Naive B cell (primary cell): ENCODE data around the gene OSBPL8. TPM values are rescaled to one million over a fixed set of nuclear protein-coding genes. Genes with fewer than 3 reads are reported as not detected.
A peak's percentile ranks its signal among the peaks of the same experiment; 100 is the strongest.
"Not testable (repeated sequence)": the region's sequence is repeated elsewhere in the genome, so short reads cannot be mapped to it uniquely, and the experiment has no call there.

Source experiments
- ATAC-seq, 2 donors: fragments of 150-1000 bp; cut with Tn5 transposase; 2 replicates each; pipeline ENCODE4 v1.10.0; 2021; ENCODE audit warnings: low read depth in 2 of 2, mild to moderate bottlenecking in 2 of 2, moderate library complexity in 2 of 2
- DNase-seq: peaks from one replicate; pipeline ENCODE4 v3.0.0; 2022
- H3K27ac Mint-ChIP-seq, 6 donors: one replicate each; pipeline ENCODE4 v1.8.0; 2020 to 2022; ENCODE audit warnings: mild to moderate bottlenecking in 6 of 6, mixed read lengths in 6 of 6, moderate library complexity in 5 of 6, inconsistent platforms in 2 of 6
- H3K27me3 Mint-ChIP-seq, 3 donors: one replicate each; pipeline ENCODE4 v1.8.0; 2021 to 2022; ENCODE audit warnings: mixed read lengths in 3 of 3, mild to moderate bottlenecking in 1 of 3
- H3K36me3 Mint-ChIP-seq, 2 donors: one replicate each; pipeline ENCODE4 v1.8.0; 2020 to 2022; ENCODE audit warnings: mixed read lengths in 2 of 2, inconsistent platforms in 1 of 2, mild to moderate bottlenecking in 1 of 2
- H3K4me1 Mint-ChIP-seq, 3 donors: one replicate each; pipeline ENCODE4 v1.8.0; 2020 to 2022; ENCODE audit warnings: mixed read lengths in 3 of 3, inconsistent platforms in 1 of 3, mild to moderate bottlenecking in 1 of 3, moderate library complexity in 1 of 3
- H3K4me3 Mint-ChIP-seq, 8 donors: one replicate each; pipeline ENCODE4 v1.8.0; 2020 to 2022; ENCODE audit warnings: mild to moderate bottlenecking in 8 of 8, mixed read lengths in 8 of 8, moderate library complexity in 8 of 8, inconsistent platforms in 2 of 8
- H3K9me3 Mint-ChIP-seq, 7 donors: one replicate each; pipeline ENCODE4 v1.8.0; 2020 to 2022; ENCODE audit warnings: mixed read lengths in 7 of 7, mild to moderate bottlenecking in 5 of 7, inconsistent platforms in 2 of 7, moderate library complexity in 1 of 7
- polyA plus RNA-seq, 6 donors: library from polyadenylated mRNA; unstranded; fragments of 300-500 nt; fragmentation: Illumina TruSeq; gene quantifications; one replicate each; pipeline ENCODE4 v1.2.3, GENCODE V29; 2021; ENCODE audit warnings: low read depth in 6 of 6

The OSBPL8 gene
- polyA plus RNA-seq, 6 donors from 2014 or later, result 90.1 to 140 (median 118) TPM

- Mint-ChIP-seq H3K36me3 (peaks cover 0 to 26% of the 10 kb centered on the region in 2 donors), H3K9me3 (peaks cover 0 to 5% (median 1%) of the 10 kb centered on the region in 7 donors), H3K4me1 (peaks cover 26 to 55% (median 35%) of the 10 kb centered on the region in 3 donors), H3K27ac (peak overlapping the region in 1 of 6 donors; percentile 36), H3K27me3 (no peaks in the 10 kb centered on the region), H3K4me3 (no peak overlapping the region)
- ATAC-seq (no peak), DNase-seq (no peak)
Measured at GRCh38 chr12:76505050-76505449, 54.5 kb downstream of the OSBPL8 start.

DNA sequence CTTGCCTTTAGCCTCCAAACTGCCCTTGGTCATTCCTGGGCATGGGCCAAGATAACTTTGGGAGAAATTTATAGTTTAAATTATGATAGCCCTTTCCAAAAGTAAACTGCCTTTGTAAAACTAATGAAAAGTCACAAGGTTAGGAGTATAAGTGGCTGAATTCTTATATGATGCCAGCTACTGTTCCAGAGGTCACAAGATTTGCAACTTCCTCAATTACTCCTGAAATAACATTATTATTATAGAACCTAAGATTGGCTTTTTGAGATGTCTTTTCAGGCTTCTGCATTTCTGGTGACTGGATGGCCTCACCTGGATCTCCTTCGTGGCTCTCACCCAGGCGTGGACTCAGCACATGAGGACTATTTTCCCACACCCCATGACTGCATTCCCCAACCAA, 55.0 kb downstream of the OSBPL8 start:
- H3K9me3 Mint-ChIP-seq, result peaks cover 0 to 5% (median 1%) of the 10 kb centered on the region in 7 donors
- H3K4me3 Mint-ChIP-seq, result no peak overlapping the region
- H3K27me3 Mint-ChIP-seq, result no peaks in the 10 kb centered on the region
- H3K27ac Mint-ChIP-seq, result peak overlapping the region in 1 of 6 donors; percentile 36
- peaks cover 0 to 25% of the 10 kb centered on the region in 2 donors for H3K36me3 Mint-ChIP-seq
- peaks cover 29 to 58% (median 30%) of the 10 kb centered on the region in 3 donors for H3K4me1 Mint-ChIP-seq
- DNase-seq (no peak), ATAC-seq (no peak)

DNA sequence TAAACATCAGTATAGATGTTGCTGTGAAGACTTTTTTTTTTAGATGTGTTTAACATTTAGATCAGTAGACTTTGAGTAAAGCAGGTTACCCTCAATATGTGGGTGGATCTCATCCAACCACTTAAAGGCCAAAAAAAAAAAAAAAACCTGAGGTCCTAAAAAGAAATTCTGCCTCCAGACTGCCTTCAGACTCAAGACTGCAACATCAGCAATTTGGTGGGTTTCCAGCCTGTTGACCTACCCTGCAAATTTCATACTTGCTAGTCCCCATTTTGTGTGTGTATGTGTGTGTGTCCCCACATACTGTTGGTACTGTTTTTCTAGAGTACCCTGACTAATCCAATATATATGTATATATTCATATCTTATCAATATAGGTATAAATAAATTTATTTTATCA, 55.6 kb downstream of the OSBPL8 start:
- H3K27ac Mint-ChIP-seq, result no peak overlapping the region
- no peak overlapping the region for H3K4me3 Mint-ChIP-seq
- ATAC-seq (no peak), DNase-seq (no peak)
- no peaks in the 10 kb centered on the region for H3K27me3 Mint-ChIP-seq
- peaks cover 0 to 22% of the 10 kb centered on the region in 2 donors for H3K36me3 Mint-ChIP-seq
- H3K4me1 Mint-ChIP-seq, result peaks cover 26 to 58% (median 26%) of the 10 kb centered on the region in 3 donors
- peaks cover 0 to 5% (median 1%) of the 10 kb centered on the region in 7 donors for H3K9me3 Mint-ChIP-seq

DNA sequence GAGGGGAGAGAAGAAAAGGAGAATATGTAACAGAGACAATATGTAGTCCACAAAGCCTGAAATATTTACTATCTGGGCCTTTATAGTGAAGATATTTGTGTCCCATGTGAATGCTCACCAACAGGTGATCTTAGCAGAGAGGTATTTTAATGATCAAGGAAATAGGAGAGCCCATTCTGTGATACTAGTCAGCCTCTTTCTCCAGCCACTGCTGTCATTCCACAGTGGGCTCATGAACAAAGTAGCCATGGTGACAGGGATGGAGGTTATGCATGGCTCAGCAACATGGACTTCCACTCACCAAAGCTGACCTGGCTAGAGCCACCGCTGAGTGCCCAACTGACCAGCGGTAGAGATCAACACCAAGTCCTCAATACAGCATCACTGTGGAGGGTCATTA, 58.2 kb downstream of the OSBPL8 start:
- no peak overlapping the region for H3K4me3 Mint-ChIP-seq
- no peak overlapping the region for H3K27ac Mint-ChIP-seq
- H3K4me1 Mint-ChIP-seq, result peaks cover 26 to 42% (median 27%) of the 10 kb centered on the region in 3 donors
- no peaks in the 10 kb centered on the region for H3K27me3 Mint-ChIP-seq
- H3K9me3 Mint-ChIP-seq, result peaks cover 0 to 5% (median 1%) of the 10 kb centered on the region in 7 donors
- H3K36me3 Mint-ChIP-seq, result peaks cover under 1 to 22% of the 10 kb centered on the region in 2 donors
- ATAC-seq, result no peak
- no peak for DNase-seq

DNA sequence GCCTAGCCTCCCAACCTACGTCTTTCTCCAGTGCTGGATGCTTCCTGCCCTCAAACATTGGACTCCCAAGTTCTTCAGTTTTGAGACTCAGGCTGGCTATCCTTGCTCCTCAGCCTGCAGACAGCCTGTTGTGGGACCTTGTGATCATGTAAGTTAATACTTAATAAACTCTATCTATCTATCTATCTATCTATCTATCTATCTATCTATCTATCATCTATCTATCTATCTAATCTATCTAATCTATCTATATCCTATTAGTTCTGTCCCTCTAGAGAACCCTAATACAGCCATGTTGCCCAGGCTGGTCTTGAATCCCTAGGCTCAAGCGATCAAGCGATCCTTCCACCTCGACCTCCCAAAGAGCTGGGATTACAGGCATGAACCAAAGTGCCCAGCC, 60.4 kb downstream of the OSBPL8 start:
- Mint-ChIP-seq H3K4me3 (peak overlapping the region in 1 of 8 donors; percentile 29), H3K36me3 (peaks cover 19 to 40% of the 10 kb centered on the region in 2 donors), H3K4me1 (peaks cover 12 to 32% (median 14%) of the 10 kb centered on the region in 3 donors), H3K9me3 (peaks cover 5 to 25% (median 15%) of the 10 kb centered on the region in 7 donors)
- ATAC-seq, H3K27ac Mint-ChIP-seq, H3K27me3 Mint-ChIP-seq, DNase-seq: not testable (repeated sequence)

GRCh38 chr12:76495556-76495955, 64.0 kb downstream of the OSBPL8 start:
- Mint-ChIP-seq H3K27me3 (no peaks in the 10 kb centered on the region), H3K4me1 (peaks cover 11 to 35% (median 13%) of the 10 kb centered on the region in 3 donors), H3K9me3 (peaks cover 12 to 44% (median 35%) of the 10 kb centered on the region in 7 donors), H3K27ac (peak overlapping the region in 3 of 6 donors; percentile 24 to 50 (median 29)), H3K36me3 (peaks cover 31 to 47% of the 10 kb centered on the region in 2 donors), H3K4me3 (no peak overlapping the region)
- no peak for ATAC-seq
- DNase-seq, result no peak

GRCh38 chr12:76491292-76491691, 68.3 kb downstream of the OSBPL8 start:
- no peak for ATAC-seq
- H3K27me3 Mint-ChIP-seq, result no peaks in the 10 kb centered on the region
- no peak for DNase-seq
- no peak overlapping the region for H3K27ac Mint-ChIP-seq
- H3K4me1 Mint-ChIP-seq, result peaks cover 18 to 45% (median 19%) of the 10 kb centered on the region in 3 donors
- no peak overlapping the region for H3K4me3 Mint-ChIP-seq
- H3K36me3 Mint-ChIP-seq, result peaks cover 46 to 55% of the 10 kb centered on the region in 2 donors
- H3K9me3 Mint-ChIP-seq, result peaks cover 14 to 44% (median 38%) of the 10 kb centered on the region in 7 donors

DNA sequence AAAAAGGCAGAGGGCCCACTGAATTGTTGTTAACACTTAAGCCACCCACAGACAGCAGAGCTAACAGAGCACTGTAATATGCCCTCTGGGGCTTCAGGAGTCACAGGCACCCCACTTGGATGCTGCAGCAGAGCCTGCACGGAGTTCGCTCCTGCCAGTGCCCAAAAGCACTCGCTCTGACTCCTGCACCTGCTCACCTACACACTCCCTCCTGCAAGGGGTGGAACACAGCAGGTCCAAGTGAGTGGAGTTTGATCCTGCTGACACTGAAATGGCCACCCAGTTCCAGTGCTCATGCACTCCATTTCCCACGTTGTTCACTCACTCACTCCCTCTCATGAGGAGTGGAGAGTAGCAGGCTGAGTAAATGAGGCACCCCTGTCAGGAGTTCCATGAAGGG, 68.8 kb downstream of the OSBPL8 start:
- Mint-ChIP-seq H3K36me3 (peaks cover 46 to 49% of the 10 kb centered on the region in 2 donors), H3K4me3 (no peak overlapping the region), H3K27ac (no peak overlapping the region), H3K9me3 (peaks cover 11 to 39% (median 35%) of the 10 kb centered on the region in 7 donors), H3K4me1 (peaks cover 16 to 39% (median 18%) of the 10 kb centered on the region in 3 donors), H3K27me3 (no peaks in the 10 kb centered on the region)
- DNase-seq (no peak), ATAC-seq (no peak)

GRCh38 chr12:76489737-76490136, 69.8 kb downstream of the OSBPL8 start:
- Mint-ChIP-seq H3K36me3 (peaks cover 38 to 43% of the 10 kb centered on the region in 2 donors), H3K9me3 (peaks cover 11 to 32% (median 29%) of the 10 kb centered on the region in 7 donors), H3K27ac (peak overlapping the region in 1 of 6 donors; percentile 26), H3K4me1 (peaks cover 16 to 35% (median 18%) of the 10 kb centered on the region in 3 donors), H3K4me3 (no peak overlapping the region), H3K27me3 (no peaks in the 10 kb centered on the region)
- ATAC-seq (no peak), DNase-seq (no peak)

GRCh38 chr12:76486011-76486410, 73.6 kb downstream of the OSBPL8 start:
- DNase-seq (no peak), ATAC-seq (no peak)
- H3K4me3 Mint-ChIP-seq, result no peak overlapping the region
- peaks cover 21 to 25% of the 10 kb centered on the region in 2 donors for H3K36me3 Mint-ChIP-seq
- no peaks in the 10 kb centered on the region for H3K27me3 Mint-ChIP-seq
- H3K27ac Mint-ChIP-seq, result peak overlapping the region in 2 of 6 donors; percentile 24 to 75
- H3K4me1 Mint-ChIP-seq, result peaks cover 16 to 29% (median 18%) of the 10 kb centered on the region in 3 donors
- H3K9me3 Mint-ChIP-seq, result peaks cover 0 to 5% (median 2%) of the 10 kb centered on the region in 7 donors

DNA sequence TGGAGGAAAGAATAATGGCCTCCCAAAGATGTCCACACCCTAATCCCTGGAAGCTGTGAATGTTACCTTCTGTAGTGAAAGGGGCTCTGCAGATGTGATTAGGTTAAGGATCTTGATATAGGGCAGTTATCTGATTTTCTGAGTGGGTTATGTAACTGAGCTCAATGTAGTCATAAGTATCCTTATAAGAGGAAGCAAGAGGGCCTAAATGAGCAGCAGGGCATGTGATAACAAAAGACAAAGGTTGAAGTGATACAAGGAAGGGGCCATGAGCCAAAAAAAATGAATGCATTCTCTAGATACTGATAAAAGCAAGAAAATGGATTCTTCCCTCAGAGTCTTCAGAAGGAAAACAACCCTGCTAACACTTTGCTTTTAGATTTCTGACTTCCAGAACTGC, 78.8 kb downstream of the OSBPL8 start:
- H3K9me3 Mint-ChIP-seq, result no peaks in the 10 kb centered on the region
- ATAC-seq, result no peak

DNA sequence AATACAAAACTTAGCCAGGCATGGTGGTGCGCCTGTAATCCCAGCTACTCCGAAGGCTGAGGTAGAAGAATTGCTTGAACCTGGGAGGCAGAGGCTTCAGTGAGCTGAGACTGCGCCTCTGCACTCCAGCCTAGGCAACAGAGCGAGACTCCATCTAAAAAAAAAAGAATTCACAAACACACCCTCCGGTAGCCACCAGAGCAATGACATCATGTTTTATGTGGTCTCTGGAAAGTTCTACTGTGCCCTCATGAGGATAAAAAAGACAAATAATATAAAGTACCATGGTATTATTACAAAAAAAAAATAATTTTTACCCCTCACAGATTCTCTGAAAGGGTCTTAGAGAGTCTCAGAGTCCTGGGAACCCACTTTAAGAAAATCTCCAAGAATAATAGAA, 81.5 kb downstream of the OSBPL8 start:
- no peak for DNase-seq
- no peak for ATAC-seq
- no peaks in the 10 kb centered on the region for H3K27me3 Mint-ChIP-seq
- H3K36me3 Mint-ChIP-seq, result peaks cover 7 to 9% of the 10 kb centered on the region in 2 donors
- peaks cover 7 to 37% (median 12%) of the 10 kb centered on the region in 3 donors for H3K4me1 Mint-ChIP-seq
- no peak overlapping the region for H3K27ac Mint-ChIP-seq
- H3K9me3 Mint-ChIP-seq, result no peaks in the 10 kb centered on the region
- H3K4me3 Mint-ChIP-seq, result no peak overlapping the region

More for the DNA sequence above, 78.8 kb downstream of the OSBPL8 start:
- Mint-ChIP-seq H3K27ac (peak overlapping the region in 1 of 6 donors; percentile 19), H3K36me3 (peaks cover 4 to 15% of the 10 kb centered on the region in 2 donors), H3K4me1 (peaks cover 5 to 28% (median 9%) of the 10 kb centered on the region in 3 donors), H3K4me3 (no peak overlapping the region), H3K27me3 (no peaks in the 10 kb centered on the region)
- no peak for DNase-seq

DNA sequence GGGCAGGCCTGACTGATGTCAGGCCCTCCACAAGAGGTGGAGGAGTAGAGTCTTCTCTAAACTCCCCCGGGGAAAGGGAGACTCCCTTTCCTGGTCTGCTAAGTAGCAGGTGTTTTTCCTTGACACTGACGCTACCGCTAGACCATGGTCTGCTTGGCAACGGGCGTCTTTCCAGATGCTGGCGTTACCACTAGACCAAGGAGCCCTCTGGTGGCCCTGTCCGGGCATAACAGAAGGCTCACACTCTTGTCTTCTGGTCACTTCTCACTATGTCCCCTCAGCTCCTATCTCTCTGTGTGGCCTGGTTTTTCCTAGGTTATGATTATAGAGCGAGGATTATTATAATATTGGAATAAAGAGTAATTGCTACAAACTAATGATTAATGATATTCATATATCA, 86.7 kb downstream of the OSBPL8 start:
- not testable (repeated sequence) for H3K36me3 Mint-ChIP-seq, H3K9me3 Mint-ChIP-seq

DNA sequence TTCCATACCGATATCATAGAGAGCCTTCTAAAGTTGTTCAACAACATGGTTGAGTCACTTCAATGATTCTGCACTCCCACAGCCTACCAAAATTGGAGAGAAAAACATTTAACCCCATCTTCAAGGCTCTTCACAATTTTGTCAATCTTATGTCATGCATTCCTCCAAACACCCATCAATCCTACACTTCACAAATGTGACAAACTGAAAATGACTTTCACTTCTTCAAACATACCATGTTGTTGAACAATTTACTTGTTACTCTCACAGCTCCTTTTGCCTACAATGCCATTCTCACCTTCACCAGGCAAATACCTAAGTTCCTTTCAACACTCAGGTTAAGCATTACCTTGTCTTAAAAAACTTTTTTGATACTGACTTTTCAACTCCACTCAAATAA, 88.0 kb downstream of the OSBPL8 start:
- no peaks in the 10 kb centered on the region for H3K9me3 Mint-ChIP-seq
- H3K27me3 Mint-ChIP-seq, result no peaks in the 10 kb centered on the region
- H3K27ac Mint-ChIP-seq, result no peak overlapping the region
- H3K4me1 Mint-ChIP-seq, result peaks cover 12 to 32% (median 18%) of the 10 kb centered on the region in 3 donors
- ATAC-seq (no peak), DNase-seq (no peak)
- H3K36me3 Mint-ChIP-seq, result peaks cover 0 to 11% of the 10 kb centered on the region in 2 donors
- H3K4me3 Mint-ChIP-seq, result no peak overlapping the region

More for the DNA sequence above, 86.7 kb downstream of the OSBPL8 start:
- H3K4me3 Mint-ChIP-seq, H3K27me3 Mint-ChIP-seq, DNase-seq, ATAC-seq: not testable (repeated sequence)
- peaks cover 3 to 31% (median 12%) of the 10 kb centered on the region in 3 donors for H3K4me1 Mint-ChIP-seq
- peak overlapping the region in 1 of 6 donors; percentile 16 for H3K27ac Mint-ChIP-seq
